ENCODE results near the gene SRA1.
"Not testable (repeated sequence)": the region's sequence is repeated elsewhere in the genome, so short reads cannot be mapped to it uniquely, and the experiment has no call there.

The SRA1 gene

DNA sequence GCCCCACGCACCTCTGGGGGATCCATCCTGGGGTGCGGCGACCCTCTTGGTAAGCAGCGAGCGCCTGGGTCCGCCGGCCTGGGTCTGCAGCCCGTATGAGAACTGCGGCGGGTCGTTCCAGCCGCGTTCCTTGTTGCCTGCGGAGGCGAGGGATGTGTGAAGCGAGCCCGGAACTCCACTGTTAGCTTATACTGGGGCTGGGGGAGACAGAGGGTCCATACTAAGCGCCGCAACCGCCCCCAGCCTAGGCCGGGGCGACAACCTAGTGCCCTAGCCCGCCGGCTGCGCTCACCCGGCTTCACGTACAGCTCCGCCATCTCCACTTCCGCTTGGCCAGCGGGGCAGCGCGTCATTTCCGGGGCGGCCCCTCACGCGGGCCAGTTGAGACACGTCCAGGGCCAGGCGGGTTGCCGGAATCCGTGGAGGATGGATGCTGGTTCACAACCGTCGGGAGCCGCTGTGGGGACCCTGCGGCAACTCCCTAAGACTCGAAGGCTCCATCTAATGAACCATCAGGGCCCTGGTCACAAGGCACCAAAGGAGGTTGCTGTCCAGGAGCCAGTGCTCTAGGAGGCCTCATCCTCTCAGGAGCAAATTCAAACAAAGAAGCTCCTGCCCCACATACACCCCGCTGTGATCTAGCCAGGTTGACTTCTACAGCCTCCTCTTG lies at the start of gene SRA1:
SRA1 (minus strand) TSS at position 338 of the 670 bp plus-strand sequence; CDS start at position 317, 21 bp downstream.
- peak; percentile 92 for DNase-seq

DNA sequence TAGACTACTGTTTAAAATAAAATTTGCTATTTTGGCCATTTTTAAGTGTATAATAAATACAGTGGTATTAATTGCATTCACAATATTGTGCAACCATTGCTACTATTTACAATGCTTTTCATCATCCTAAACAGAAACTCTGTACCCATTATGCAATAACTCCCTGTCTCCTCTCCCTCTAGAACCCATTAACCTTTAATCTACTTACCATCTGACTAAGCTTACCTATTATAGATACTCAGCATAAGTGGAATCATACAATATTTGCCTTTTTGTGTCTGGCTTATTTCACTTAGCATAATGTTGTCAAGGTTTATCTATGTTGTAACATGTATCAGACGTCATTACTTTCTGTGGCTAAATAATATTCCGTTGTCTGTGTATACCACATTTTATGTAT lies 49.8 kb upstream of the SRA1 start:
- DNase-seq: no peak

DNA sequence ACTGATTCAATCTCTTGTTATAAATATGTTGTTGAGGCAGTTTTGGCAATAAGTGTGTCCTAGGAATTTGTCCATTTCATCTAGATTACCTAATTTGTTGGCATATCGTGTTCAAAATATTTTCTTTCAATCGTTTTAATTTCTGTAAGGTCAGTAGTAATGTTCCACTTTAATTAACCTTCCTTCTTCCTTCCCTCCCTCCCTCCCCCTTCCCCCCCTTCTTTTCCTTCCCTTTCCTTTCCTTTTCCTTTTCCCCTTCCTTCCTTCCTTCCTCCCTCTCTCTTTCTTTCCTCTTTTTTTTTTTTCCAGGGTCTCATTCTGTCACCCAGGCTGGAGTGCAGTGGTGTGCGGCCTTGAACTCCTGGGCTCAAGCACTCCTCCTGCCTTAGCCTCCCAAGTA lies 48.6 kb upstream of the SRA1 start:
- no peak for DNase-seq

DNA sequence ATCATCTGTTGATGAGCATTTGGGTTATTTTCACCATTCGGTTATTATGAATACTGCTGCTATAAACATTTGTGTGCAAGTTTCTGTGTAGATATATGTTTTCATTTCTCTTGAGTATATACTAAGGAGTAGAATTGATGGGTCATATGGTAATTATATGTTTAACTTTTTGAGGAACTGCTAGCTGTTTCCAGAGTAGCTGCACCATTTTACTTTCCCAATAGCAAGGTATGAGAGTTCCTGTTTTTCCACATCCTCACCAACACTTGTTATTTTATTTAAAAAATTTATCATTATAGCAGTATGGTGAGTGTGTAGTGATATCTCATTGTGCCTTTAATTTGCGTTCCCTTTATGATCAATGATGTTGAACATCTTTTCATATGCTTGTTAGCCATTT lies 46.5 kb upstream of the SRA1 start:
- DNase-seq: no peak

DNA sequence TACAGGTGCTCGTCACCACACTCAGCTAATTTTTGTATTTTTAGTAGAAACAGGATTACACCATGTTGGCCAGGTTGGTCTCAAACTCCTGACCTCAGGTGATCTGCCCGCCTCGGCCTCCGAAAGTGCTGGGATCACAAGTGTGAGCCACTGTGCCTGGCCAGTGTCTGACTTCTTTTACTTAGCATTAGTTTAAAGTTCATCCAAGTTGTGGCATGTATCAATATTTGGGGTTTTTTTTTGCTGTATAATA lies 46.1 kb upstream of the SRA1 start:
- not testable (repeated sequence) for DNase-seq

DNA sequence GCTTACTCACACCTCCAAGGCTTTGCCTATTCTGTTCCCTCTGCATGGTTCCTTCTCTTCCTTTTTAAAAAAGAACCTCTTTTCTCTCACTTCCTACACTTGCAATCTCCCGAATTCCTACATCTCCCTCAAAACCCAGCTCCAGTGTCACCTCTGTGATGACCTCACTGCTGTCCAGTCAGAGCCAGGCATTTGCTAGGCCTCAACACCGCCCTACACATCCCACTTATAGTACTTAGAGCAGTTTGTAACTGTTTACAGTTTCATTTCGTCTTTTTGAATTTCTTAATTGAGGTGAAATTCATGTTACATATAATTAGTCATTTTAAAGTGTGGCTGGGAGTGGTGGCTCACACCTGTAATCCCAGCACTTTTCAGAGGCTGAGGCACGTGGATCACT lies 44.9 kb upstream of the SRA1 start:
- DNase-seq: no peak

DNA sequence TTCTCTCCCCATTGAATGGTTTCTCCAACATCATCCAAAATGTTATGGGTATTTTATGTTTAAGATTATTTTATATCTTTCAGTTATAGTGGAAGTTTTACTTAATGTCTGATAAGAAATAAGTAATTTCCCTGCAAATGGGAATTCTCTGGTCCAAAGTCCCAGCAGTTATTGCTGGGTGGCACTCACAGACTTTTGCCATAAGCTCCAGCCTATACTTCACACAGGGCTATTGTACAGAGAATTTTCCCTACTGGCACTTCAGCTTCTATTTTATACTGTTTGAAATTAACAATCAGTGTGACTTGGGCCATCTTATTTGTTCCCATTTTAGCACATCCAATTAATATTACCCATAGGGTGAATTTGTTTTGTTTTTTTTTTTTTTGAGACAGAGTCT lies 42.8 kb upstream of the SRA1 start:
- DNase-seq: no peak

DNA sequence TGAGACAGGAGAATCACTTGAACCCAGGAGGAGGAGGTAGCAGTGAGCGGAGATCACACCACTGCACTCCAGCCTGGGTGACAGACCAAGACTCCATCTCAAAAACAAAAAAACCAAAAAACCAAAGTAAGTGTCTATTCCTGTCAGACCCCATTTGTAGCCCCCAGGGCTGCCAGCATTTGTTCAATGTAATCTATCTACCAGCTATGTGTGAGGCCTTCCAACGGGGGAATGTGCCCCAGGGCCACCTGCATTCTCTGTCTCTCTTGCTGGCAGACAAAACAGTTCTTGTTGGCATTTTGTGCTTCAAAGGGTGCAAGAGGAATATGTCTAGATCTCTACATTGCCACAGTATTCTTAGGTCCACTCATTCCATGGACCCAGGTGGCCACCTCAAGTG lies 41.6 kb upstream of the SRA1 start:
- no peak for DNase-seq

DNA sequence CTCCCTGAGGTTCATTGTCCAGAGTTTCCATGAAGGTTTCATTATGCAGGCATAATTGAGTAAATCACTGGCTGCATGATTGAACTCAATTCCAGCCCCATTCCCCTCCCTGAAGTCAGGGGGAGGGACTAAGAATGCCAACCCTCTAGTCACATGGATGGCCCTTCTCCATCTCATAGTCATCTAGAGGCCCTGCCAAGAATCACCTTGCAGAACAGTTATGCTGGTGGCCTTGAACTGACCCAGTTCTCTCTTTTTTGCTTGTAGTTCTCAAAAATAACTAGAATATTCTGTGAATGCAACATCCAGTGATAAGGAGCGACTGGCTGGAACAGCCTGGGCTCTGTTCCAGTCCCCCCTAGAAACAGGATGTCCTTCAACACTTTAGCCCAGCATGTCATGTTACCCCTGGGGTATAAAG lies 39.1 kb upstream of the SRA1 start:
- no peak for DNase-seq

DNA sequence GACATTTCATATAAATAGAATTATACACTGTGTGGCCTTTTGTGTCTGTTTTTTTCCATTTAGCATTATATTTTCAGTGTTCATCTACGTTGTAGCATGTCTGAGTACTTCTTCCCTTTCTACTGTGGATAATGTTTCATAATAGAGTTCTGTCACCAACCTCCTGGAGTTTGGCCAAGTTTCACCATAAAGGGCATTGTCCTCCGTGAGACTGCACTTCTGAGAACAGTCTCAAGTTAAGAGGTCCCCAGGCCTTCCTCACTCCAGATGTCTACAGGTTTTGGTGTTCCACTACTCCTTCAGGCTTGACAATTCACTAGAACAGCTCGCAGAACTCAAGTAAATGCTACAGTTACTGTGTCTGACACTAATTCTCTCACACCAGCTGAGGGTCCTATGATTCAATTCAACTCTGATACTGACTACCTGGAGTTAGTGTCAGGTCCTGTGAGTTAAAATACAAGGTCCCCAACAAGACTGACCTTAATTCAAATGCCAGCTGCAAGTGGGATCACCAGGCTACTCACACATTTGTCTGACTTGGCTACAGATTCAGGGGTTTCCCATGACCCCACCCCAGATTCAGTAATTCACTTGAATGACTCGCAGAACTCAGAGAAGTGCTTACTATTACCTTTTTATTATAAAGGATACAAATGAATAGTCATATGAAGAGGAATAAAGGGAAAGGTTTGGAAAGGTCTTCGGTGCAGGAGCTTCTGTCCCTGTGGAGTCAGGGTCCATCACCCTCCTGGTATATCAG lies 38.4 kb upstream of the SRA1 start:
- DNase-seq: peak; percentile 2

DNA sequence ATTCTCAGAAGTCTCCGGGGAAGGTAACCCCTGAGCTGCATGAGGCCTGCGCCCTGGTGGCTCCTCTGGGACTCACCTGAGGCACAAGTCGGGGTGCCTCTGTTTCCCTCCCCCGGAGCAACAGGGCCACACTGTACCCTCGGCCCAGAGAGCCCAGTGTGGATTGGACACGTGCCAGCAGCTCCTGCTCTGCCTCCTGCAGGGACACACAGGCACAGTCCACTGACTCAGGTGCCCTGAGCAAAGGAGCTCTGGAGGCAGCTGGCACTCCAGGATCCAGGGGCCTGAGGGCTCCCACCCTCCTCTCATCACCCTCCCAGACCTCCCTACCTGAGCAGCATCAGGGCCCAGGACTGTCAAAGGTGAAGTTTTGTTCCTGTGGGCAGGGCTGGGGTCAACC lies 36.9 kb upstream of the SRA1 start:
- no peak for DNase-seq

DNA sequence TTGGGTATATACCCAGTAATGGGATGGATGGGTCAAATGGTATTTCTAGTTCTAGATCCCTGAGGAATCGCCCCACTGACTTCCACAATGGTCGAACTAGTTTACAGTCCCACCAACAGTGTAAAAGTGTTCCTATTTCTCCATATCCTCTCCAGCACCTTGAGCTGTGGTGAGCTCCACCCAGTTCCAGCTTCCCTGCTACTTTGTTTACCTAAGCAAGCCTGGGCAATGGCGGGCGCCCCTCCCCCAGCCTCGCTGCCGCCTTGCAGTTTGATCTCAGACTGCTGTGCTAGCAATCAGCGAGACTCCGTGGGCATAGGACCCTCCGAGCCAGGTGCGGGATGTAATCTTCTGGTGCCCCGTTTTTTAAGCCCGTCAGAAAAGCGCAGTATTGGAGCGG lies 35.8 kb upstream of the SRA1 start:
- DNase-seq: not testable (repeated sequence)

DNA sequence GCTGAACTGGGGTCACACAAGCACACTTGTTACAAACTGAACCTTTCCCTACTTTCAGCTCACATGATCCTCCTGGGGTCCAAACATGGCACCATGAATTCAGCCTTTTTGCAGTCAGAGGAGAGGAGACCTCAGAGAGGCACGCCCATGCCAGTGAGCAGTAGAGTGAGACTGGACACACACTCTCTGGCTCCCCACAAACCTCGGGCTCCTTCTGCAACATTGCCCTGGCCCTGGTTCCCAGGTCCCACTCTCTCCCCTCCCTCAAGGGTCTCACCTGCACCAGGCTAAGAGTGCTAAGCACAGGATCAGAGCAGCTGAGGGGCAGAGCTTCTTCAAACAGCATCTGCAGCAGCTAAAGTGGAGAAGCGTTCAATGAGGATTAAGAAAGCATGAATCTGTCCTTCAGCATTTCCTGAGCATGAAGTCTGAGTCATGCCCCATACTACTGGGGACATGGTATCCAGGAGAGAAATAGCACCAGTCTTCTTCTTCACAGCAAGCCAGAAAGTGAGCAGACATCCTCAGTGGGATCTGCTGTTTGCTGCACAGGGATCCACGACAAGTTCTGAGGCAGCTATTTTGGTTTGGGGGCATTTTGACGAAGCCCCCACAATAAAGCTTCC lies 34.6 kb upstream of the SRA1 start:
- no peak for DNase-seq

DNA sequence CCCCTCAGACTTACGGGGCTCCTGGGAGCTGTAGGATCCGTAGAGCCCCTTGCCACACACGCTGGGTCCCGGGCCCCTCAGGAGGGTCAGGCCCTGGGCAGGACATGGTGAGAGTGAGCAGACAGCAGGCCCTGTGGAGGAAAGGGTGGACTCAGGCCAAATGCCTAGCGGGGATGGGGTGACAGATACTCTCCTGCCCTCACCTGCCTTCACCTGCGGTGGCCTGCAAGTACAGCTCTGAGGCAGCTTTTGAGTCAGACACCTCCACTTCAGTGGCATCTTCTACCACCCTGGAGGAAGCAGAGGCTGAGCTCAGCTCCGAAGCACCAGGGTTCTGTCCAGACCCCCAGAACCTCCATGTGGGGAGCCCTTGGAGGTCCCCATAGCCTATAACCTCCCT lies 33.6 kb upstream of the SRA1 start:
- no peak for DNase-seq

DNA sequence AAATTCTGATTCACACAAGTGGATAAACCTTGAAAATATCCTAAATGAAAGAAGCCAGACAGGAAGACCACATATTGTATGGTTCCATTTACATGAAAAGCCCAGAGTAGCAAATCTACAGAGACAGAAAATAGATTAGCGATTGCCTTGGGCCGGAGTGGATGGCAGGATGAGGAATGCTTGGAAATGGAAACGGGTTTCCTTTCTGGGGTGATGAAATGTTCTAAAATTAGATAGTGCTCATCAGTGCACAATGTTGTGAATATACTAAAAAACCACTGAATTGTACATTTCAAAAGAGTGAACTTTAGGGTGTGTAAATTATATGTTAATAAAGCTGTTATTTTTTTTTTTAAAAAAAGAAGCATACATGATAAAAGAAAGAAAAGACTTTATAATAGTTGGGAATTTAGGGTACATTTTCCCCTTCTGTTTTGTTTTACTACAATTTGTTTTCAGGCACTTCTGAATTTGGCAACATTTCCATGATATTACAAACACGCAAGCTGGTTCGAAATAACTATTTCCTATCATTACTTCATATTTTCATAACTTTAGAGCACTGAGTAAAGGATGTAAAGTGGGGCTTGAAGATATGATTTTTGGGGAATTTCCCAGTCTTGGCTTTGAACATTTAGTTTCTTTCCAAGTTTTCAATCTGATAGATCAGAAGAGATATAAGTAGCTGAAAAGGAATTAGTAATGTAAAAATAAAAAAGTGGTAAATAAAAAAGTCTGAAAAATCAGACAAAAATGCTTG lies 31.2 kb upstream of the SRA1 start:
- no peak for DNase-seq

DNA sequence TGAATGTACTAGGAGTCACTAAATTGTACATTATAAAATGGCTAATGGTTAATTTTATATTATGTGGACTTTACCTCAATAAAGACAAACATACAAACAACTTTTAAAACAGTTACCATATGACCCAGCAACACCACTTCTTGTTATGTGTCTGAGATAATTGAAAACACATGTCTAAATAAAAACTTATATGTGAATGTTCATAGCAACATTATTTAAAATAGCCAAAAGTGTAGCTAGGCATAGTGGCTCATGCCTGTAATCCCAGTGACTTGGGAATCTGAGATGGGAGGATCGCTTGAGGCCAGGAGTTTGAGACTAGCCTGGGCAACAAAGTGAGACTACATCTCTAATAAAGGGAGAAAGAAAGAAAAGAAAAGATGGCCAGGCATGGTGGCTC lies 30.2 kb upstream of the SRA1 start:
- no peak for DNase-seq

DNA sequence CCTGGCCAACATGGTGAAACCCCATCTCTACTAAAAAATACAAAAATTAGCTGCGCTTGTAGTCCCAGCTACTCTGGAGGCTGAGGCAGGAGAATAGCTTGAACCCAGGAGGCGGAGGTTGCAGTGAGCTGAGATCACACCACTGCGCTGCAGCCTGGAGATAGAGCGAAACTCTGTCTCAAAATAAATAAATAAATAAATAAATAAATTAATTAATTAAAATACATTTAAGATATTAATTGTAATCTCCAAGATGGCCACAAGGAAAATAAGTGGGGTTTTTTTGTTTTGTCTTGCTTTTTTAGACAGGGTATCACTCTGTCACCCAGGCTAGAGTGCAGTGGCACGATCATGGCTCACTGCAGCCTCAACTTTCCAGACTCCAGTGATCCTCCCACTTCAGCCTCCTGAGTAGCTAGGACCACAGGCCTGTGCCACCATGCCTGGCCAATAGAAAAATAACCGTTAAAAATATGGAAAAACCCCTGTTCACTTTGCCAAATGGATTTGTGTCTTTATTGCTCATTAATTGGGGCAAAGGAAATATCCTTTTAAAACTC lies 22.0 kb upstream of the SRA1 start:
- not testable (repeated sequence) for DNase-seq

DNA sequence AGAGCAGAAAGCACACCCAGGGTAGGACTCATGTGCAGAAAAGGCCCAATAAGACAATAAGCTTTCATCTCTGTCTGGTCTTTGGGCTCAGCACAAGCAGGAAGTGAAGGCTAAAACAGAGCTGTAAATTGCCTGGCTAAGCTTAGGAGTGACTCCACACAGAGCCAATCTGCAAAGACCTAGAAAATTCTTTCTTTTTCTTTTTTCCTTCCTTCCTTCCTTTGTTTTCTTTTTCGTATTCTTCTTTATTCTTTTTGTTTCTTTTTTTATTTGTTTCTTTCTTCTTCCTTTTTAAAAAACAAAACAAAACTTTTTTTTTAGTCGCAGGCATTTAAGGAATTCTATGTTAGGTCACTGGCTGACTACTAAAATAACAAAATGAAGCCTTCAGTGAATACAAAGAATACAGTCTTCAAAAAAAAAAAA lies 19.5 kb upstream of the SRA1 start:
- DNase-seq: no peak

DNA sequence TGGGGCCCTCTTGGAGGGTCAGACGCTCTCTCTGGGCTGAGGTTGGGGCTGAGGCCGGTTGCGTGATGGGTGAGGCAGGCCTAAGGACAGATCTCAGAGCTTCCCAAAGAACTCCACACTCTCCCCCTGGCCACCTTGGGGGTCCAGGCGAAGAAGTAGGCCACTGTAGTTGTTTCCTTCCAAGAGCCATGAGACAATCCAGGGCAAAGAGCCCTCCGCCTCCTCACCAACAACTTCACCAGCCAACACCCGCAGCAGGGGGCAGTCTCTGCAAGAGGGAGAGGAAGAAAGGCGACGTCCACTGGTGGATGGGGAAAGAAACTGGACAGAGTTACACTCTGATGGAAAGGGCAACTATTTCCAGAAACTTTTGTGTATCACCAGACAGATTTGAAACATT lies 18.0 kb upstream of the SRA1 start:
- no peak for DNase-seq

DNA sequence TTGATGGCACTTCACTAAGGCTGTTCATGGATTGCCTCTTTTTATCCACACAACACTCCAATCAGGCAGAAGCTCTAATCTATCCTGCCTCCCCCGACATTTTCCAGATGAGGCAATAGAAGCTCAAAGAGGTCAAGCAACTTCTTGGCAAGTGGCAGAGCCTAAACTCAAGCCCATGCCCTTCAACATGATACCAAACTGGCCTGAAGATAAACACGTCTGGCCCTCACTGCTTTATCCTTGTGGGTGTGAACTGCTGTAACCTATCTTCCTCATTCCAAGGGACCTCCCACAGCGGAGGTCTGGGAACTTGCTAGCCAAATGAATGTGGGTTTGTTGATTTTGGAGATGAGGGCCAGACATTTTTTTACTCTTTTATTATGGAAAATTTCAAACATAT lies 16.9 kb upstream of the SRA1 start:
- DNase-seq: no peak

DNA sequence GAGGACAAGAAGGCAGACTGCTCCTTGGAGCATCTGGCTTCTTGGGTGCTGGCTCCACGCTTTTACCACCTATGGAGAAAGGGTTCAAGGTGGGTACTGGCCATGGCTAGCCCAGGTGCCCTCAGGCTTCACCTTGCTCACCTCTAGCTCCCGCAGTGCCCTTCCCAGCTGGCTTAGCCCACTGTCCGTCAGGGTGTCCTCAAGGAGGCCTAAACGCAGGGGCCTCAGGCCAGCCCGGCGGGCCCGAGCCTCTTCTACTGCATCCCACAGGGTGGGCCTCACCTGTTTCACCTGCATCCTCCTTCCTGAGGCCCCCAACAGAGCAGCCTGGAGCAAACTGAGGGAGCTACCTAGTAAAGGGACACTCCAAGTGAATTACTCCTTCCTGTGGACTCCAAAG lies 16.4 kb upstream of the SRA1 start:
- DNase-seq: no peak

DNA sequence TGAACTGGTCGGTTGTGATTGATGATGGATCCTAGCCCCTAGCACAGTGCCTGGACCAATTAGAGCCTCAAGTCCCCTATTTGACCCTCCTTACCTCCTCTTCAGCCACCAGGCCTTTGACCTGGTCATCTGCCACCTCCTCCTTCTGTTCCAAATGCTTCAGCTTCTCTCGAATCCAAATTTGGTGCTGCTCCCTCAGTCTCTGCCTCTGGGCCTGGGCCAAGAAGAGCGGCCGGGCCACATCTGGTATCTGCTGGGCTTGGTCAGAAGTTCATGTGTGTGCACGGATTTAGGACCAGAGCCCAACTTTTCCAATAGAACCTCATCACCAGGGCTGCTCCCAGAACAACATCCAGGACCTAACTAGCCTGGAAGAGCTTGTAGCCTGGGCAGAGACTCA lies 13.8 kb upstream of the SRA1 start:
- DNase-seq: no peak

DNA sequence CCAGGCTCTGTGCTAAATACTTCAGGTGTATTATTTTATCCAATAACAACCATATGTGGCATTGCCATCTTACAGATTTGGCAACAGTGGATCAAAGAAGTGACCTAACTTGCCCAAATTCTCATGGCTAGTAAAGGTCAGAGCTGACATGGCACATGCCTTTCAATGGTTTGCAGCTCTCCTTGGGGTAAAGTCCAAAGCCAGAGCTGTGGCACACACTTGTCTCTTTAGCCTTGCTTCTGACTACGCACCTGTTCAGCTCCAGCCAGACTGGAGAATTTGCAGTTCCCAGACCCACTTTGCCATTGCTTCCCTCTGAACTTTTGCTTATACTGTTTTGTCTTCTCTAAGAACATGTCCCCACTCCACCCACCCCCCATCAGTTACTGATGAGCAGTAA lies 13.2 kb upstream of the SRA1 start:
- no peak for DNase-seq

DNA sequence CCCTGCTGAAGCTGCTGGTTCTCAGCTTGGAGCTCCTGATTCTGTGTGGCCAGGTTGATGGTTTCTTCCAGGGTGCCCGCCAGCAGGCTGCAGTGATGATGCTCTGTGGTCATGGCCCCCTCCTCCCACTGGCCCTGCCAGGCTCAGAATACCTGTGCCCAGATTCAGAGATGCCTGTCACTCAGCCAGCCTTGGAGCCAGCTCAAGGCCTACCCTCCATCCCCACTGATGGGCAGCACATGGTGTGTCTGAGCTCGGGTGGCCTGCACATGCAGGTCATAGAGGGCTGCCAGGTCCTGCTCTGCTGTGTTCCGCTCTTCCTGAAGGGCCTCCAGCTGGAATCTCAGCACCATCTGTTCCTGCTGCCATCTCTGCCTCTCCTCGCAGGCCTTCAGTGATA lies 12.8 kb upstream of the SRA1 start:
- DNase-seq: no peak

Measured in NCI-H1436 (cell line).